K562 (cell line): ENCODE results near the gene UBE2G2. TPM values are rescaled to one million over a fixed set of nuclear protein-coding genes. Genes with fewer than 3 reads are reported as not detected.

Experiments used
- GTF2A2 ChIP-seq: IDR thresholded peaks from 2 replicates; pipeline ENCODE4 v1.6.1; 2016; ENCODE audit warnings: mild to moderate bottlenecking, missing genetic modification characterization, missing compliant biosample characterization
- HDAC1 ChIP-seq, 2 experiments: fragments of 450-650 bp; IDR thresholded peaks; 2 replicates each; pipeline ENCODE4 v1.6.1; 2016 to 2017; ENCODE audit warnings: inconsistent platforms in 1 of 2, mild to moderate bottlenecking in 1 of 2, moderate library complexity in 1 of 2
- KDM1A ChIP-seq, 2 experiments: fragments of 450-650 bp; IDR thresholded peaks; 2 replicates each; pipeline ENCODE4 v1.6.1; 2016; ENCODE audit warnings: mild to moderate bottlenecking in 2 of 2
- KDM2B ChIP-seq: fragments of 250-450 bp; sonication (Bioruptor Pico); IDR thresholded peaks from 2 replicates; pipeline ENCODE4 v1.8.0; 2021; ENCODE audit warnings: mild to moderate bottlenecking, moderate library complexity
- NFE2 ChIP-seq: IDR thresholded peaks from 2 replicates; pipeline ENCODE4 v1.6.1; 2014; ENCODE audit warnings: antibody characterized with exemption, low read depth
- PHF8 ChIP-seq: fragments of 200-600 bp; sonication (generic); IDR thresholded peaks from 2 replicates; pipeline ENCODE4 v1.6.1; 2012; ENCODE audit warnings: mixed run types, mild to moderate bottlenecking, inconsistent platforms, low read length, moderate library complexity, borderline replicate concordance
- TAF15 ChIP-seq: fragments of 200-400 bp; formaldehyde crosslinking; IDR thresholded peaks from 2 replicates; pipeline ENCODE4 v1.6.1; 2017; ENCODE audit warnings: mild to moderate bottlenecking, low read depth, low read length, moderate library complexity
- TAF7 ChIP-seq: fragments of 450-650 bp; IDR thresholded peaks from 2 replicates; pipeline ENCODE4 v1.6.1; 2016; ENCODE audit warnings: missing genetic modification characterization, missing compliant biosample characterization
- TAF9B ChIP-seq: fragments of 450-650 bp; IDR thresholded peaks from 2 replicates; pipeline ENCODE4 v1.6.1; 2018; ENCODE audit warnings: mild to moderate bottlenecking; ENCODE audit not compliant: partially characterized antibody
- TAL1 ChIP-seq: fragments of 450-650 bp; IDR thresholded peaks from 2 replicates; pipeline ENCODE4 v1.6.1; 2016; ENCODE audit warnings: mild to moderate bottlenecking
- ZBTB7A ChIP-seq: IDR thresholded peaks from 2 replicates; pipeline ENCODE4 v1.6.1; 2011; ENCODE audit warnings: low read depth, mild to moderate bottlenecking, low read length, moderate library complexity, borderline replicate concordance; ENCODE audit not compliant: control insufficient read depth
- ZNF184 ChIP-seq: sonication (generic); formaldehyde crosslinking; IDR thresholded peaks from 2 replicates; pipeline ENCODE4 v1.5.0; 2020; ENCODE audit warnings: missing genetic modification reagents
- ZNF444 ChIP-seq: fragments of 250-450 bp; sonication (Bioruptor Pico); IDR thresholded peaks from 2 replicates; pipeline ENCODE4 v1.4.0; 2020; ENCODE audit warnings: mild to moderate bottlenecking, moderate library complexity
- polyA plus RNA-seq, 8 experiments: library from polyadenylated mRNA; depleted of rRNA in 4 of 8; stranded (reverse) in 5 of 8; unstranded in 3 of 8; fragments of >200 nt; fragmentation: Nextera tagmentation in 2 of 8; fragmentation: Illumina TruSeq in 1 of 8; extraction: Ambion mirVana in 2 of 8; extraction: Trizol in 1 of 8; gene quantifications; 2 replicates each; pipeline versions ENCODE4 v1.2.1 to v1.2.3, GENCODE V29; 2011 to 2014; ENCODE audit warnings: inconsistent platforms in 1 of 8, missing spikeins in 1 of 8
- total RNA-seq, 7 experiments: library from RNA; depleted of rRNA in 6 of 7; stranded (reverse); fragments of >200 nt in 6 of 7; fragmentation: Illumina TruSeq in 2 of 7; extraction: Trizol in 2 of 7; gene quantifications; 2 replicates each; pipeline versions ENCODE4 v1.2.1 to v1.2.3, GENCODE V29; 2011 to 2021; ENCODE audit warnings: low replicate concordance in 1 of 7
- TF ChIP-seq, protein P1 (sequence below): fragments of 450-650 bp; IDR thresholded peaks from 2 replicates; pipeline ENCODE4 v1.7.1; 2018; ENCODE audit warnings: mild to moderate bottlenecking, low read depth; ENCODE audit not compliant: partially characterized antibody
- TF ChIP-seq, protein P2 (sequence below): fragments of 150-350 bp; conservative IDR thresholded peaks from 2 replicates; pipeline ENCODE4 v1.6.1; 2014; ENCODE audit warnings: low read length
- TF ChIP-seq, protein P3 (sequence below): fragments of 200-800 bp; sonication (Bioruptor generic); IDR thresholded peaks from 2 replicates; pipeline ENCODE4 v1.6.1; 2016; ENCODE audit warnings: missing genetic modification characterization, missing compliant biosample characterization

The UBE2G2 gene
- total and polyA plus RNA-seq, 9 of the 15 experiments (the other 6 are each of a cell fraction or from before 2014, with no cell fraction given) = 47.5 to 225 (median 140) TPM

DNA sequence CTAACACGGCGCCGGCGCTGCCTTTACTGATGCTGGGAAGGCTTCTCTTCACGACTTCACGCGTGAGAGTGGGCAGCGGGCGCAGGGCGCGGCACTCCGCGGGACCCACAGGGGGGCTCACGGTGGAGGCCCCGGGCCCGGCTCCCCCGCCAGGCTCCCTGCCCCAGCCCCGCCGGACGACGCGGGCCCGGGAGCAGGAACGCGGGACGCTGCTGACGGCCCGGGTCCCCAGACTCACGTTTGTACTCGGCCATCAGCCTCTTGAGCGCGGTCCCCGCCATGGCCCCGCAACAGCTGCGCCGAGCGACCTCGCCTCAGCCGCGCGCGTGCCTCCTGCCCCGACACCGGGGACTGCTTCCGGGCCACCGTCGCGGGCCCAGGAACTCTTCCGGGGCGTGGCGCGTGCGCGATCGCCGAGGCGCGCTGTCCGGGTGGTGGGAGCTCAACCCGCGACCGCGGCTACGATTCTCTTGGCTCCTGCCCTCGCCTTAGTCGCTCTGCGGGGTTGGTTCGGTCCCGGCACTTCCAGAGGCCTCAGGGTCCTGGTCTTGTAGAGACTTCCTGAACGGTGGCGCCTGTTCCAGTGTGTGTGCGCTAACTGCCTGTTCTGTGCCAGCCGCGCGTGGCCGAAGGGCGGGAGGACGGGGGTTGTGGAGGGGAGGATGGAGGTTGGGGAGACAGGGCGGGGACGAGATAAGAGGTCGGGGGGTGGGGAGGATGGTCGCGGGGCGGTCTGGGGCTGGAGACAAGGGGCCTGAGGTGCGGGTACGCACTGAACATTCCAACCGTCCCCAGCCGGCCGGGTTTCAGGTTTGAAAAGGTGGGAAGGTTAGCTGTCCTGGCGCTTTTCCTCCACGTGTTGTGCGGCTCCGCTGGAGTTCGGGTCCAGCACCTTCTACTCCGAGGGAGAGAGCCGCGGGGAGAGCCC lies at the start of gene UBE2G2 (continued):
- TF ChIP-seq, protein P1, sequence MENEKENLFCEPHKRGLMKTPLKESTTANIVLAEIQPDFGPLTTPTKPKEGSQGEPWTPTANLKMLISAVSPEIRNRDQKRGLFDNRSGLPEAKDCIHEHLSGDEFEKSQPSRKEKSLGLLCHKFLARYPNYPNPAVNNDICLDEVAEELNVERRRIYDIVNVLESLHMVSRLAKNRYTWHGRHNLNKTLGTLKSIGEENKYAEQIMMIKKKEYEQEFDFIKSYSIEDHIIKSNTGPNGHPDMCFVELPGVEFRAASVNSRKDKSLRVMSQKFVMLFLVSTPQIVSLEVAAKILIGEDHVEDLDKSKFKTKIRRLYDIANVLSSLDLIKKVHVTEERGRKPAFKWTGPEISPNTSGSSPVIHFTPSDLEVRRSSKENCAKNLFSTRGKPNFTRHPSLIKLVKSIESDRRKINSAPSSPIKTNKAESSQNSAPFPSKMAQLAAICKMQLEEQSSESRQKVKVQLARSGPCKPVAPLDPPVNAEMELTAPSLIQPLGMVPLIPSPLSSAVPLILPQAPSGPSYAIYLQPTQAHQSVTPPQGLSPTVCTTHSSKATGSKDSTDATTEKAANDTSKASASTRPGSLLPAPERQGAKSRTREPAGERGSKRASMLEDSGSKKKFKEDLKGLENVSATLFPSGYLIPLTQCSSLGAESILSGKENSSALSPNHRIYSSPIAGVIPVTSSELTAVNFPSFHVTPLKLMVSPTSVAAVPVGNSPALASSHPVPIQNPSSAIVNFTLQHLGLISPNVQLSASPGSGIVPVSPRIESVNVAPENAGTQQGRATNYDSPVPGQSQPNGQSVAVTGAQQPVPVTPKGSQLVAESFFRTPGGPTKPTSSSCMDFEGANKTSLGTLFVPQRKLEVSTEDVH = peak; percentile 84
- TF ChIP-seq GTF2A2 (tag) (0 out of 2 replicates have a peak, but pooled peaks have one; percentile 18), TAF7 (tag) (peak; percentile 35; the same call in 1 of the 2 replicates), ZNF444 (CRISPR knock-in tag) (no peak), HDAC1 (IDR thresholded peaks at IDR 0.05) (peak; percentile 61 to 97; a peak in 3 of 4 replicates), PHF8 (peak; percentile 97; the same call in 1 of the 2 replicates), TAF9B (peak; percentile 64), TAL1 (no peak), ZBTB7A (no peak; the same call in 1 of the 2 replicates), KDM1A (IDR thresholded peaks at IDR 0.05) (no peak), KDM2B (CRISPR knock-in tag) (no peak; the same call in 1 of the 2 replicates), NFE2 (no peak), ZNF184 (CRISPR knock-in tag) (no peak), TAF15 (no peak)
- TF ChIP-seq, protein P2, sequence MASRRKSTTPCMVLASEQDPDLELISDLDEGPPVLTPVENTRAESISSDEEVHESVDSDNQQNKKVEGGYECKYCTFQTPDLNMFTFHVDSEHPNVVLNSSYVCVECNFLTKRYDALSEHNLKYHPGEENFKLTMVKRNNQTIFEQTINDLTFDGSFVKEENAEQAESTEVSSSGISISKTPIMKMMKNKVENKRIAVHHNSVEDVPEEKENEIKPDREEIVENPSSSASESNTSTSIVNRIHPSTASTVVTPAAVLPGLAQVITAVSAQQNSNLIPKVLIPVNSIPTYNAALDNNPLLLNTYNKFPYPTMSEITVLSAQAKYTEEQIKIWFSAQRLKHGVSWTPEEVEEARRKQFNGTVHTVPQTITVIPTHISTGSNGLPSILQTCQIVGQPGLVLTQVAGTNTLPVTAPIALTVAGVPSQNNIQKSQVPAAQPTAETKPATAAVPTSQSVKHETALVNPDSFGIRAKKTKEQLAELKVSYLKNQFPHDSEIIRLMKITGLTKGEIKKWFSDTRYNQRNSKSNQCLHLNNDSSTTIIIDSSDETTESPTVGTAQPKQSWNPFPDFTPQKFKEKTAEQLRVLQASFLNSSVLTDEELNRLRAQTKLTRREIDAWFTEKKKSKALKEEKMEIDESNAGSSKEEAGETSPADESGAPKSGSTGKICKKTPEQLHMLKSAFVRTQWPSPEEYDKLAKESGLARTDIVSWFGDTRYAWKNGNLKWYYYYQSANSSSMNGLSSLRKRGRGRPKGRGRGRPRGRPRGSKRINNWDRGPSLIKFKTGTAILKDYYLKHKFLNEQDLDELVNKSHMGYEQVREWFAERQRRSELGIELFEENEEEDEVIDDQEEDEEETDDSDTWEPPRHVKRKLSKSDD = no peak
- TF ChIP-seq, protein P3, sequence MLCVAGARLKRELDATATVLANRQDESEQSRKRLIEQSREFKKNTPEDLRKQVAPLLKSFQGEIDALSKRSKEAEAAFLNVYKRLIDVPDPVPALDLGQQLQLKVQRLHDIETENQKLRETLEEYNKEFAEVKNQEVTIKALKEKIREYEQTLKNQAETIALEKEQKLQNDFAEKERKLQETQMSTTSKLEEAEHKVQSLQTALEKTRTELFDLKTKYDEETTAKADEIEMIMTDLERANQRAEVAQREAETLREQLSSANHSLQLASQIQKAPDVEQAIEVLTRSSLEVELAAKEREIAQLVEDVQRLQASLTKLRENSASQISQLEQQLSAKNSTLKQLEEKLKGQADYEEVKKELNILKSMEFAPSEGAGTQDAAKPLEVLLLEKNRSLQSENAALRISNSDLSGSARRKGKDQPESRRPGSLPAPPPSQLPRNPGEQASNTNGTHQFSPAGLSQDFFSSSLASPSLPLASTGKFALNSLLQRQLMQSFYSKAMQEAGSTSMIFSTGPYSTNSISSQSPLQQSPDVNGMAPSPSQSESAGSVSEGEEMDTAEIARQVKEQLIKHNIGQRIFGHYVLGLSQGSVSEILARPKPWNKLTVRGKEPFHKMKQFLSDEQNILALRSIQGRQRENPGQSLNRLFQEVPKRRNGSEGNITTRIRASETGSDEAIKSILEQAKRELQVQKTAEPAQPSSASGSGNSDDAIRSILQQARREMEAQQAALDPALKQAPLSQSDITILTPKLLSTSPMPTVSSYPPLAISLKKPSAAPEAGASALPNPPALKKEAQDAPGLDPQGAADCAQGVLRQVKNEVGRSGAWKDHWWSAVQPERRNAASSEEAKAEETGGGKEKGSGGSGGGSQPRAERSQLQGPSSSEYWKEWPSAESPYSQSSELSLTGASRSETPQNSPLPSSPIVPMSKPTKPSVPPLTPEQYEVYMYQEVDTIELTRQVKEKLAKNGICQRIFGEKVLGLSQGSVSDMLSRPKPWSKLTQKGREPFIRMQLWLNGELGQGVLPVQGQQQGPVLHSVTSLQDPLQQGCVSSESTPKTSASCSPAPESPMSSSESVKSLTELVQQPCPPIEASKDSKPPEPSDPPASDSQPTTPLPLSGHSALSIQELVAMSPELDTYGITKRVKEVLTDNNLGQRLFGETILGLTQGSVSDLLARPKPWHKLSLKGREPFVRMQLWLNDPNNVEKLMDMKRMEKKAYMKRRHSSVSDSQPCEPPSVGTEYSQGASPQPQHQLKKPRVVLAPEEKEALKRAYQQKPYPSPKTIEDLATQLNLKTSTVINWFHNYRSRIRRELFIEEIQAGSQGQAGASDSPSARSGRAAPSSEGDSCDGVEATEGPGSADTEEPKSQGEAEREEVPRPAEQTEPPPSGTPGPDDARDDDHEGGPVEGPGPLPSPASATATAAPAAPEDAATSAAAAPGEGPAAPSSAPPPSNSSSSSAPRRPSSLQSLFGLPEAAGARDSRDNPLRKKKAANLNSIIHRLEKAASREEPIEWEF (CRISPR knock-in tag) = peak; percentile 68; the same call in 1 of the 2 replicates
